ENCODE measurements around the gene PXYLP1. TPM values are rescaled to one million over a fixed set of nuclear protein-coding genes. Genes with fewer than 3 reads are reported as not detected.

PXYLP1 gene
- total and polyA plus RNA-seq, 9 of the 15 experiments (the other 6 are each of a cell fraction or from before 2014, with no cell fraction given), result 0.80 to 2.9 (median 1.3) TPM

GRCh38 chr3:141192345-141192744, 39.3 kb upstream of the PXYLP1 start (continued):
- TF ChIP-seq CHD2 (IDR thresholded peaks at IDR 0.05; ENCODE audit: low read depth, low read length) (no peak), TEAD4 (IDR thresholded peaks at IDR 0.05; ENCODE audit: low read length) (0 out of 2 replicates have a peak, but pooled peaks have one; percentile 15), TEAD4 (CRISPR knock-in tag; IDR thresholded peaks at IDR 0.05; ENCODE audit: borderline replicate concordance) (no peak)

GRCh38 chr3:141193066-141193830, 38.4 kb upstream of the PXYLP1 start:
- Histone ChIP-seq H3K9me3 (replicated peaks; ENCODE audit: control insufficient read depth, insufficient read depth, low read depth, low read length) (no peaks in the 10 kb centered on the region), H3K4me1 (replicated peaks in 1 of 2; ENCODE audit: control insufficient read depth in 2 of 2, insufficient read depth in 2 of 2, low read length in 2 of 2) (no peaks in the 10 kb centered on the region), H3K27me3 (ENCODE audit: control insufficient read depth in 2 of 2, insufficient read depth in 2 of 2, low read length in 2 of 2) (peaks cover 14 to 27% of the 10 kb centered on the region in 2 experiments; a peak in 4 of 5 replicates), H3K79me2 (ENCODE audit: control insufficient read depth, insufficient read depth, low read length) (no peaks in the 10 kb centered on the region), H3K9me1 (ENCODE audit: control insufficient read depth, insufficient read depth, low read length) (no peaks in the 10 kb centered on the region), H3K27ac (ENCODE audit: extremely low read depth, low read depth, low read length) (no peak overlapping the region), H4K20me1 (replicated peaks; ENCODE audit: control insufficient read depth, insufficient read depth, low read length) (no peaks in the 10 kb centered on the region), H3K9ac (ENCODE audit: insufficient read depth in 1 of 2, low read depth in 2 of 2, low read length in 2 of 2) (no peak overlapping the region), H2AFZ (ENCODE audit: low read depth, low read length) (no peak overlapping the region), H3K36me3 (ENCODE audit: control insufficient read depth, insufficient read depth, low read length) (no peaks in the 10 kb centered on the region), H3K4me3 (no peak overlapping the region), H3K4me2 (ENCODE audit: insufficient read depth, low read length) (no peak overlapping the region)
- WGBS (ENCODE audit: insufficient coverage, low coverage, missing lambda C conversion rate), result 16% methylated on average over 11 of the region's 13 CpGs
- no peak for DNase-seq (ENCODE audit: extremely low read depth in 1 of 4, low spot score in 3 of 4)
- no peak for ATAC-seq
- no TSS peak for BruUV-seq (replicated peaks)
- TF ChIP-seq RBM15 (IDR thresholded peaks at IDR 0.05; ENCODE audit: insufficient read depth, low read length) (no peak), HDAC6 (IDR thresholded peaks at IDR 0.05; ENCODE audit: low read depth, low read length) (no peak), IFI16 (CRISPR knock-in tag; IDR thresholded peaks at IDR 0.05) (no peak), MAX (CRISPR knock-in tag; IDR thresholded peaks at IDR 0.05) (no peak), KLF13 (tag; IDR thresholded peaks at IDR 0.05; ENCODE audit: borderline replicate concordance, low read depth) (no peak), ZNF583 (CRISPR knock-in tag; IDR thresholded peaks at IDR 0.05) (no peak), SRSF3 (IDR thresholded peaks at IDR 0.05; ENCODE audit: insufficient read depth, low read length) (no peak), L3MBTL2 (IDR thresholded peaks at IDR 0.05) (no peak), NBN (IDR thresholded peaks at IDR 0.05; ENCODE audit: low read depth) (no peak), DEAF1 (CRISPR knock-in tag; IDR thresholded peaks at IDR 0.05) (no peak), E2F5 (CRISPR knock-in tag; IDR thresholded peaks at IDR 0.05) (no peak), ZNF778 (CRISPR knock-in tag; IDR thresholded peaks at IDR 0.05) (no peak)
- POLR2A ChIA-PET, result interaction anchor here (0.5 to 1.1 kb wide), 2 partner anchors 150 to 193 kb away, joined by 3 to 5 read pairs; no protein-coding TSS in a partner anchor
- in situ Hi-C loops (cut with MboI) (loop anchor here (5.0 to 25.0 kb wide), 3 partner anchors 86 to 278 kb away; no protein-coding TSS in a partner anchor), intact Hi-C loops (cut with micrococcal nuclease) (loop anchor here (5.0 kb wide), 1 partner anchor 76 kb away; no protein-coding TSS in a partner anchor)
- FAIRE-seq, result no peak
- CTCF ChIA-PET (ENCODE audit: low intra/inter-chr PET ratio), result interaction anchor here (0.6 to 2.8 kb wide), 6 partner anchors 181 to 1805 kb away, joined by 3 to 21 read pairs (median 8); no protein-coding TSS in a partner anchor

All from K562 (cell line).